Stimulated activated CD8-positive, alpha-beta memory T cell treated with anti-CD3 and anti-CD28 coated beads, Interleukin-7, amount 100 ng/mL, for 48 hours (primary cell): ENCODE measurements around the gene CTBP2.

Experiments
- DNase-seq, 2 donors: peaks; one replicate each; pipeline ENCODE4 v3.0.0-alpha.2; 2020; ENCODE audit warnings: low read depth in 1 of 2; ENCODE audit errors: extremely low read depth in 1 of 2

The CTBP2 gene

GRCh38 chr10:125011926-125012705, 148.2 kb downstream of the CTBP2 start:
- no peak for DNase-seq

DNA sequence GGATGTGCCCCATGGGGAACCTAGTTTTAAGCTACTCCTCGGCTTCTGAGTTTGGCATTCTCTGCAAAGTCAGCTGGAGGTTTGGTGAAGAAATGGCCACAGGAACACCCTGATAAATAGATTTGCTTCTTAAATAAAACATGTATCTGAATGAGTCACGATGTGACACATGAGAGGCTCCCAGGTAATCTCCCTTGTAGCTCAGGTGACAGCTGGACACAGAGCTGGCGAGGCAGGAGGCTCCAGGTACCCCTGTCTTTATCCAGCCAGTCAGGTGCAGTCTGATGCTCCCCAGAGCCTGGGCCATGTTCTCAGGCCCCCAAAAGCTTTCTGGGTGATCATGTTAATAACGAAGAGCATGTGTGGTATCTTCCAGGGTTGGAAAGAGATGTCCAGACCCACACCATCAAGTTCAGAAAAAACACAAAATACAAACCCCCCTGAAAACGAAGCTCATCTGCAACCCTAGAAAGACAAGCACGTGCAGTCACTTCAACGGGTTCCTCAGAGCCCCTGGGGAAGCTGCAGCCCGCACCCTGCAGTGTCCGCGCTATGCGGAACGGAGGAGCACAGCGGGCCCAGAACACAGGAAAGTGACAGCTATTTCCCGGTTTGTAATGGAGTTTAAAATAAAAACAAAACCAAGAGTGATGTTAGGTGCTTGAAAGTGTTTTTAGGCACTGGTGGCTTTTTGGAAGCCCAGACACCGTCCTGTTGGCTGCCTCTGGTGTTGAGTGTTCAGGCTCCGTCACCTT, 149.0 kb downstream of the CTBP2 start:
- DNase-seq: no peak

- no peak for DNase-seq
These were observed 150.0 kb downstream of the CTBP2 start for GRCh38 chr10:125010362-125010761.

GRCh38 chr10:125009661-125010161, 150.7 kb downstream of the CTBP2 start:
- no peak for DNase-seq

GRCh38 chr10:125008689-125009638, 151.4 kb downstream of the CTBP2 start:
- DNase-seq: no peak

DNA sequence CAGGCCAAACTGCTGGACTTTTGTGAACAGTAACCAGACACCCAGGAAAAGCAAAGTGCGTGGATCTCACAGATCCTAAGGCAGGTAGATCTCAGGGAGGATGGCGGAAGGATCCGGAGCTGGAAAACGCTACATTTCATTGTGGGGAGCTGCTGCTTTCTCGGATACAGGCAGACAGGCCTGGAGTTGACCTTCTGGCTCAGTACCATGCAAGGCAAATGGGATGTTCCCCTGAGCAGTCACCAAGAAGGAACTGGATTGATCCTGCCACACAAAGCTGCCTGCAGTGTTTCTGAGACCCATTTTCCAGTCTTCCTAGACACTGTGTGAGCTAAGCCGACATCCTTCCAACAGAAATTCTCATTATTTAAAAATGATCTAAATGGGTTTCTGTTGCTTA, 152.9 kb downstream of the CTBP2 start:
- no peak for DNase-seq

- DNase-seq: no peak
These were observed 153.4 kb downstream of the CTBP2 start for GRCh38 chr10:125006921-125007426.

- no peak for DNase-seq
These were observed 154.1 kb downstream of the CTBP2 start for GRCh38 chr10:125006188-125006680.

- DNase-seq: no peak
These were observed 154.8 kb downstream of the CTBP2 start for GRCh38 chr10:125005312-125006187.

GRCh38 chr10:125004571-125005311, 155.6 kb downstream of the CTBP2 start:
- DNase-seq: no peak

DNA sequence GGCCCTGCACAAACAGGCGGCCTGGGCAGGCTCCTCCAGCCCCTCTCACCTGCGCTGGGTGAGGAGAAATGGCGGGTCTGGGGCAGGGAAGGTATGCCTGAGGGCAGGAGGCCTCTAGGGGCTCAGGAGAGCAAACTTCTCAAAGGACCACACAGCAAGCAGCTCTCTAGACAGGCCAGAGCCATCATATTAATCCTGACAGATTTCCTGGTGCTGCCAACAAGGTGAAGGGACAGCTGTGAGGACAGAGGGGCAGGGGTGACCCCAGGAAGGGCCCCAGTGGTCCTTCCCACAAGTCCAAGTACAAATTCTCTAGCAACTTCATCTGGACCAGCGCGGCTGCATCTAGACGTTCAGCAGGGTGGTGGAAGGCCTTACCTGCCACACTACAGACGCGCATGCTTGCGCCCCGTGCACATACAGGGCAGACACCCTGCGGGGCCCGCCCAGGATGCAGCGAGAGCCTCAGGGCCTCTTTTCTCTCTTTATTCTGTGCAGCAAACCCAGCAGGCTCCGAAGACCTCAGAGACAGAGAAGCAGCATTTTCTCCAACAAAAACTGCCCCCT, 156.4 kb downstream of the CTBP2 start:
- DNase-seq: no peak

- DNase-seq: no peak
These were observed 157.0 kb downstream of the CTBP2 start for GRCh38 chr10:125003146-125003900.

DNA sequence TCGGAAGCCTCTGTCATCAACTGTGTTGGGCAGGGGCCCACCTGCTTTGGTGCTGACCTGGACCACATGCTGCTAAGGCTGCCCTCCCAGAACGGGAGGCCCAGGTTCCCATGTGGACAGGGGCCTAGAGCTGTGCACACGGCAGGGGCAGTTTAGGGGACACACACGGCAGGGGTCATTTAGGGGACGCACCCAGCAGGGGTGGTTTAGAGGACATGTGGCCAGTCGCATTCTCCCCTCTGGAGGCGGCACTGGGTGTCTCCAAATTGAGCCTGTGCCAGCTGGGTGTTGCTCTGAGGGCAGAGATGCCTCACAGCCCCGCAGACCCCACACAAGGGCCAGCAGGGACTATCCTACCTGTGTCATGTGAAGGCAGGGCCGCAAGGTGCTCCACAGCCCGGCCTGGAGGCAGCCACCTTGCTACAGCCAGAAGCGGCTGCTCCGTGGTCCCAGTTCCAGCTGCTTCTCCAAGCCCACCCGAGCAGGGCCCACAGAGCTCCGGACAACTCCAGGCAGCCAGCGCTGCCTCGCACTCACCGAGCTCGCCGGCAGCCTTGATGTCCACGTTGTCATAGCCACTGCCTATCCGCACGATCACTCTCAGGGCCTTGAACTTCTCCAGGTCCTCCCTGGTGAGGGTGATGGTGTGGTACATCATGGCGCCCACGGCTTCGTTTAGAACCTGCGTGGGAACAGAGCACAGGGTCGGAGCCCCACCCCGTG, 157.8 kb downstream of the CTBP2 start:
- no peak for DNase-seq

DNA sequence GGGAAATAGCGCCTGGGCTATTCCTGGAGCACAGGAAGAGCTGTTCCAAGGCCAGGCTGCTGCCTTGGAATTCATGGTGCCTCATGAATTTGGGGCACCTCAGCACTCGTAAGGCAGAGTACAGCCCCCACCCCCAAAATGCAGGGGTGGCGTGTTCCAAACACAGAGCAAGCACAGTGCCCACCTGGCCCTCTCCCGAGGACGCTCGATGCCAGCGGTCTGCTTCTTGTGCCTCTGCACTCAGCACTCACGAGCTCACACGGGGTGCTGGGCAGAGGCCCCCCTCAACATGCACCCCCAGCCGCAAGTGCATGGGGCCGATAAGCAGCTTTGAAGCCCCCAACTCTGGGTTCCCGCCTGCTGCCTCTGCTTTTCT, 158.3 kb downstream of the CTBP2 start:
- no peak for DNase-seq

DNA sequence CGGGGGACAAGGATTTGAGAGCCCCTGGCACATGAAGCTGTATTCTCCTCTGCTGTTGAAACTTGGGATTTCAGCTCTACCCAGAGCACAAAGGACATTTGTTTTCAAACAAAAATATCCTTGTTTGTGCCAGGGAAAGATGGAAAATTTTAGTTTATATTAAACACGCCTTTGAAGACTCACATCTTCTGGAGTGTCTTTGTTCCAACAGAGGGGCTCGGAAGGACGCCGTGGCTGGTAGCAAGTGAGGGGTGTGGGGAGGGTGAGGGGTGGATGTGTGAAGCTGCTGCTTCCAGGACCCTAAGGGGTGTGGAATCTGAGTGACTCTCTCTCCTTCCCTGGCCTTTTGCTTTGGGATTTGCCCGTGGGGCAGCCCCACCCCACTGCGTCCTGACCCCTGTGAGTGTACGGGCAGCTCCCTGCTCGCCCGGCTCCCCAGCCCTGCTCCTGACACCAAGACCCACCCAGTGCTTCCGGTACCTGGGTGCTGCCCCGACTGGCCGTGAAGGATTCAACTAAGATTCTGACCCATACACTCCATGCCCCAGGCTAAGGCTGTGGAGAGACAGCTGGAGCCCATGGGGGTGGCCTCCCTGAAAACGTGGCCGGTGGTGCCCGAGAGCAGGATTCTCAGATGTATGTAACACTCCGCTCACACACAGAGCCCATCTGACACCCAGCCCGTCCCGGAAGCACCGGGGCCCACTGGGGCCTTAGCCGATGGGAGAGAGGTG, 158.9 kb downstream of the CTBP2 start:
- DNase-seq: no peak
